HL-60 (cell line): ENCODE results near the gene F5.

Experiments
- GABPA ChIP-seq: IDR thresholded peaks from 2 replicates; pipeline ENCODE4 v1.6.1; 2012; ENCODE audit warnings: low read depth
- POLR2AphosphoS5 ChIP-seq: IDR thresholded peaks from 2 replicates; pipeline ENCODE4 v1.6.1; 2012; ENCODE audit warnings: low read depth
- SPI1 ChIP-seq: IDR thresholded peaks from 2 replicates; pipeline ENCODE4 v1.6.1; 2012; ENCODE audit warnings: low read depth, mild to moderate bottlenecking, borderline replicate concordance
- TF ChIP-seq, protein P1 (sequence below): IDR thresholded peaks from one replicate; pipeline ENCODE4 v1.5.1; 2011; ENCODE audit warnings: low read length, control low read depth, inconsistent platforms; ENCODE audit not compliant: insufficient read depth
- TF ChIP-seq, protein P2 (sequence below): IDR thresholded peaks from 2 replicates; pipeline ENCODE4 v1.6.1; 2012; ENCODE audit warnings: low read depth; ENCODE audit not compliant: insufficient replicate concordance

GRCh38 chr1:169465281-169465680 is 121.0 kb downstream of the F5 start:
- TF ChIP-seq GABPA (no peak), SPI1 (no peak), POLR2AphosphoS5 (no peak)
- TF ChIP-seq, protein P1, sequence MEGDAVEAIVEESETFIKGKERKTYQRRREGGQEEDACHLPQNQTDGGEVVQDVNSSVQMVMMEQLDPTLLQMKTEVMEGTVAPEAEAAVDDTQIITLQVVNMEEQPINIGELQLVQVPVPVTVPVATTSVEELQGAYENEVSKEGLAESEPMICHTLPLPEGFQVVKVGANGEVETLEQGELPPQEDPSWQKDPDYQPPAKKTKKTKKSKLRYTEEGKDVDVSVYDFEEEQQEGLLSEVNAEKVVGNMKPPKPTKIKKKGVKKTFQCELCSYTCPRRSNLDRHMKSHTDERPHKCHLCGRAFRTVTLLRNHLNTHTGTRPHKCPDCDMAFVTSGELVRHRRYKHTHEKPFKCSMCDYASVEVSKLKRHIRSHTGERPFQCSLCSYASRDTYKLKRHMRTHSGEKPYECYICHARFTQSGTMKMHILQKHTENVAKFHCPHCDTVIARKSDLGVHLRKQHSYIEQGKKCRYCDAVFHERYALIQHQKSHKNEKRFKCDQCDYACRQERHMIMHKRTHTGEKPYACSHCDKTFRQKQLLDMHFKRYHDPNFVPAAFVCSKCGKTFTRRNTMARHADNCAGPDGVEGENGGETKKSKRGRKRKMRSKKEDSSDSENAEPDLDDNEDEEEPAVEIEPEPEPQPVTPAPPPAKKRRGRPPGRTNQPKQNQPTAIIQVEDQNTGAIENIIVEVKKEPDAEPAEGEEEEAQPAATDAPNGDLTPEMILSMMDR, result no peak
- TF ChIP-seq, protein P2, sequence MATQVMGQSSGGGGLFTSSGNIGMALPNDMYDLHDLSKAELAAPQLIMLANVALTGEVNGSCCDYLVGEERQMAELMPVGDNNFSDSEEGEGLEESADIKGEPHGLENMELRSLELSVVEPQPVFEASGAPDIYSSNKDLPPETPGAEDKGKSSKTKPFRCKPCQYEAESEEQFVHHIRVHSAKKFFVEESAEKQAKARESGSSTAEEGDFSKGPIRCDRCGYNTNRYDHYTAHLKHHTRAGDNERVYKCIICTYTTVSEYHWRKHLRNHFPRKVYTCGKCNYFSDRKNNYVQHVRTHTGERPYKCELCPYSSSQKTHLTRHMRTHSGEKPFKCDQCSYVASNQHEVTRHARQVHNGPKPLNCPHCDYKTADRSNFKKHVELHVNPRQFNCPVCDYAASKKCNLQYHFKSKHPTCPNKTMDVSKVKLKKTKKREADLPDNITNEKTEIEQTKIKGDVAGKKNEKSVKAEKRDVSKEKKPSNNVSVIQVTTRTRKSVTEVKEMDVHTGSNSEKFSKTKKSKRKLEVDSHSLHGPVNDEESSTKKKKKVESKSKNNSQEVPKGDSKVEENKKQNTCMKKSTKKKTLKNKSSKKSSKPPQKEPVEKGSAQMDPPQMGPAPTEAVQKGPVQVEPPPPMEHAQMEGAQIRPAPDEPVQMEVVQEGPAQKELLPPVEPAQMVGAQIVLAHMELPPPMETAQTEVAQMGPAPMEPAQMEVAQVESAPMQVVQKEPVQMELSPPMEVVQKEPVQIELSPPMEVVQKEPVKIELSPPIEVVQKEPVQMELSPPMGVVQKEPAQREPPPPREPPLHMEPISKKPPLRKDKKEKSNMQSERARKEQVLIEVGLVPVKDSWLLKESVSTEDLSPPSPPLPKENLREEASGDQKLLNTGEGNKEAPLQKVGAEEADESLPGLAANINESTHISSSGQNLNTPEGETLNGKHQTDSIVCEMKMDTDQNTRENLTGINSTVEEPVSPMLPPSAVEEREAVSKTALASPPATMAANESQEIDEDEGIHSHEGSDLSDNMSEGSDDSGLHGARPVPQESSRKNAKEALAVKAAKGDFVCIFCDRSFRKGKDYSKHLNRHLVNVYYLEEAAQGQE, result no peak
